GM19324 (cell line): ENCODE data around the gene ADAMTS12.
A peak's percentile ranks its signal among the peaks of the same experiment; 100 is the strongest.

Experiments
- ATAC-seq: cut with Tn5 transposase; IDR thresholded peaks from one replicate; pipeline ENCODE4 v1.9.1; 2021; ENCODE audit warnings: mild to moderate bottlenecking, moderate library complexity; ENCODE audit not compliant: unreplicated experiment, low FRiP score

The ADAMTS12 gene

DNA sequence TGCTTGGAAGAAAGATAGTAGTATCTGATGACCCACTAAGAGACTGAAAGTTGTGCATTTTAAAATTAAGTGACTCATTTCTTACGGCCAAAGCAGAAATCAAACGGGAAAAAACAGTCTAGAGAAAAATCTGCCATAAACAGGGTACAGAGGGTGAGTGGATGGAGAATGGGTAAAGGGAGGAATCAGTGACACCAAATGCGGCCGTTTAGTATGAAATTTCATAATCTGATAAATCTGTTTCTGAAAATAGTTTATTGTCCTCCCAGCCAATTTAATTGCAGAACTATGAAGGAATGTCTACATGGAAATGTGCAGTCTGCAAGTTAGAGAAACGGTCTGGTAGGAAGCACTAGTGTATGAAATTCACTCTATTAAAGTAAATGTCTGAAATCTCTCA, 39.5 kb downstream of the ADAMTS12 start:
- ATAC-seq: no peak

DNA sequence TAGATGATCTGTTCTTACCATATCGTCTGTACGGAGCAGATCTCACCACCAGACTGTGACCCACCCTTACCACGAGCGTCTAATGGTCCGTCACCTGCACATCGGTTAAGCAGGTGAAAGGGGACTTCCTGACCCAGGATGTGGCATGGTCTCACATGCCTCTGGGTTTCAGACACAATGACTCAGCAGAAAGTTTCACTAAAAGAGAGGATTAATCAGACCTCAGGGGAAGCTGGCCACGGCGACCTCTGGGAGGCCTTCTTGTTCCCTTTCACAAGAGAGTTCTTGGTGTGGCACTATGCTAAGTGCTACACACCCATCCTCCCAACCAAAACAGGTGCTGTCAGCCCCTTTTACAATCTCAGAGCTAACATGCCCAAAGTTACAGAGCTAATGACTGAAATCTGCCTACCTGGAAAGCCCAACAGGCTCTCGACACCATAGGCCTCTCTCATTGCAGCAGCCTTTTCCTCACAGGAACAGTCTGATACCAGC, 41.6 kb downstream of the ADAMTS12 start:
- ATAC-seq: peak; percentile 94

- ATAC-seq: peak; percentile 33
Measured at GRCh38 chr5:33848554-33848953, 43.2 kb downstream of the ADAMTS12 start.

DNA sequence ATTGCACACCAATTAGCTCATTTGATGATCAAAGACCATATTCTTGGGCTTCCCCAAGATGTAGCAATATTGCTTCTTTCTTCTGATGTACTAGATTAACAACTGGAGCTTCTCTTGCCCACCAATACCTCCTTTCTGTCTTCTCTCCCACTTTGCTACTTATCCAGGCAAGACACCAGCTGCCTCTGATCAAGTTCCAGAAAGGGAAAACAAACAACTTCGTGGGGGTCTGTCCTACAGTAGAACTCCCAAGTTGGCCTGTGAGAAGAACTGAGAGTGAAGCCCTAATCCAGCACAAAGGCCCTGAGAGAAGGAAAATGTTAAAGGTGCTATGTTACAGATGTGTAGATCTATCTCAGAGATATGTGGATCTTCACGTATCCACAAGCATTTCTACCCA, 44.9 kb downstream of the ADAMTS12 start:
- ATAC-seq: no peak

- no peak for ATAC-seq
Measured at GRCh38 chr5:33843579-33843978, 48.2 kb downstream of the ADAMTS12 start.

DNA sequence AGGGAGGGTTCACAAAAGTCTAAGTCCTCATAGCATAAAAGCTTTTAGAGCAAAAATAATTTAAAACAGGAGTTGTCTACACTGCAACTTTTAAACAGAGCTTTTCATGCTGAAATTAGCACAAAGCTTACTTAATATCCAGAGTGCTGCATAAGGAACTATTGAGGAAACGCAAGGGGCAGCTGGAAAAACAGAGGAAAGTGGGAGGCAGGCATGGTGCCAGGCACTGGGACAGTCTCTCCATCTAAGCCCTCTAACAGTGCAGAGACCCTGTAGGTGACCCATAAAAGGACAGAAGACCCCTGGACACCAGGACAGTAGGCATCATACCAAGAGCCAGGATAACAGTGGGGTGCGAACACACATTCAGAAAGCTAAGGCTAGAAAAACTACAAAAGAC, 49.3 kb downstream of the ADAMTS12 start:
- ATAC-seq: no peak

DNA sequence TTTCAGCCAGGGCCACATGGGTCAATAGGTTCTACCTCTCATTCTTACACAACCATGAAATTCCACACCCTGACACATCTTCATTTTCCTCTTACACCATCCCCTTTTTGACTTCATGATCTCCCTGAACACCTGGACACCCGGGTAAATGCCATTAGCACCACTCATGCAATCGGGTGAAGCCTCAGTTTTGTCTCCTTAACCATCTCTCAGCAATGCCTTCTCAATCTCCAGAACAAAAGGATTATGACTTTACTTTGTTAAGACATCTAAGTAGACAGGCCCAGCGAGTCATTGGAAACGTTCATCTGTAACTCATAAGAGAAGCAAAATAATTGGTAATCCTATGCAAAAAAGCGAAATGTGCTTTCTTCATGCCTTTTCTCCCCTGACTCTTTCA, 49.9 kb downstream of the ADAMTS12 start:
- no peak for ATAC-seq

GRCh38 chr5:33840927-33841547, 50.8 kb downstream of the ADAMTS12 start:
- peak; percentile 74 for ATAC-seq

DNA sequence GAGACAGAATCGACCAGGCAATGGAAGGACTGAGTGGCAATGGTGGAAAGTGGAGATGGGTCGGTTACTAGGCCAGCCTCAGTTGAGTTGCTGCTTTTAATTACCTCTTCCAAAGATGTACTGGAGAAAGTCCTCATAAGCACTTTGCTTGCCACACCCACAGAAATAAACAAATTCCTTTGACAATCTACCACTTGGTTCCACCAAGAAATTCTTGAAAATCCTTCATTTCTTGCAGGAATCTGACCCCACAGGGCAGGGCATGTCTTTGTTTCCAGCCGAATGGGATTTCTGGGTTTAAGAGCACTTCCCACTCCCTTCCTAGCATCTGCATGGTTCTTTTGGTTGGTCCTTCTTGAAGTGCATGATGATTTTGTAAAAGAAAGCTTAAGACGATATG, 54.5 kb downstream of the ADAMTS12 start:
- ATAC-seq: no peak

- ATAC-seq: no peak
Measured at GRCh38 chr5:33834334-33834733, 57.5 kb downstream of the ADAMTS12 start.

DNA sequence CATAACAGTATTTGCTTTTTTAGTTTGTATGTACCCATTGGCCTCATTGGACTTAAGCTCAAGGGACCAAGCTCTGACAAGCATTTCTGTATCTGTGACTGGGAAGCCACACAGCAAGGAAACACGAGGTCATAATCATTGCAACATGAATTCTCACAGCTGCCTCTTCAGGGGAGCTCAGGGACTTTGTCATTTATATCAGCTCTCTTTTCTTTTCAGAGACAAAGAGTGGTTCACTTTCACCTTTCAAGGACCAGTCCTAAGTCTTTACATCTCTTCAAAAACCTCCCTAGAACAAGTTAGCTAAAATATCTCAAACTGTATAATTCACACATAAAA, 58.6 kb downstream of the ADAMTS12 start:
- no peak for ATAC-seq

- no peak for ATAC-seq
Measured at GRCh38 chr5:33832404-33833236, 59.2 kb downstream of the ADAMTS12 start.

GRCh38 chr5:33831041-33831440, 60.7 kb downstream of the ADAMTS12 start:
- ATAC-seq: no peak

DNA sequence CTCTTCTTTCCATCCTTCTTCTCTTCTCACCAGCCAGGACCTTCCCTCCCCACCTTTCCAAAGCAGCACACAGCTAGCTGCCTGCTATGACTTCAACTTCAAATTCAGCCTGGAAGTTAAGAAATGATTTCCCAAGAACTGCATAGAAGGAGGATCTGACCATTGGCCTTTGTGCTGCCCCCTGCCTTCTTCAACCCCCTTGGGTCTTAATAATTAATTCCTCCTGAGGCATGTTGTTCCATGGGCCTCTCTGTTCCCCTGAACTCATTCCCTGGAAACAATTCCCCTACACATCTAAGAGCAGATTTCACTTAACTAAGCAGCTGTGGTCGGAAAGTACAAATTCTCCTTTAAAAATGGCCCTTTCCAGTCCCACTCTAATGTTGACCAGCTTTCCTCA, 62.4 kb downstream of the ADAMTS12 start:
- ATAC-seq: no peak

GRCh38 chr5:33828626-33829308, 63.0 kb downstream of the ADAMTS12 start:
- ATAC-seq: no peak

DNA sequence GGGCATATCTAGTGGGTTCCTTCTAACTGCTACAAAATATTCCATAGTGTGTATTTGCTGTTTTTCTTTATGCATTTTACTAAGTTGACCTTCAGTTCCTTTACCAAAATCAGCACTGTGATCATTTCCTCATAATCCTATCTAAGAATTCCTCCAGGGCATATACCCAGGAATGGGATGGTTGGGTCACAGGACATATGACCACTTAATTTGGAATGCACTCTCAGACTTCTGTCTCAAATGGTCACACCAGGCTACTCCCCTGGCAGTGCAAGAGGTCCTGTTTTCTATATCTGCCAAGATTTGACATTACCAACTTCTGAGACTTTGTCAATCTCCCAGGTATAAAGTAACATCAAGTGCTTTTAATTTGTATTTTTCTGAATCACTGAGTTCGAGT, 63.9 kb downstream of the ADAMTS12 start:
- no peak for ATAC-seq

DNA sequence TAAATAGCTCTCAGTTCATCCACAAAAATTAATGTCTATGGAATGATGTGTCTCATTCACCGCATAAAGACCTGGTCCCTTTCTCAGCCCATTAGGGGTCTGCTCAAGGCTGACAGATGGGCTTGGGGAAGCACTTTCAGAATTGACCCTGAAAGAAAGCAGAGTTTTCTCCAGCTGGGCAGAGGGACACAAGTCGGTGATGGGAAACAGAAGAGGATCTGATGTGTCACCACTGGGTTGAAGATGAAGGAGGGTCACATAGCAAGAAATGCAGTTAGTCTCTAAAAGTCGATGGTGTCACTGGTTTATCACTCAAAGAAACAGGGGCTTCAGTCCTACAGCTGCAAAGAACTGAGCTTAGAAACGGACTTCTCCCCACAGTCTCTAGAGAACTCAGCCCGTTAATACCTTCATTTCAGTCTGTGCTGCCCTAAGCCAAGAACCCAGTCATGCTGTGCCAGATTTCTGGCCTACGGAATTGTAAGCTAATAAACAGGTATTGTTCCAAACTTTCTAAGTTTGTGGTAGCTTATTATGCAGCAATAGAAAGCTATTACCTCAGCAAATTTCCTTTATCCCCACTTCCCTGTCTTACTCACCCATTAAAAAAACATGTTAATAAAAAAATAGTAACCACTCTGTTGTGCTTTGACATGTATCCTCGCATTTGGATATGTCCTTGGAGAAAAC, 64.6 kb downstream of the ADAMTS12 start:
- no peak for ATAC-seq

- ATAC-seq: no peak
Measured at GRCh38 chr5:33824516-33825195, 67.1 kb downstream of the ADAMTS12 start.

GRCh38 chr5:33817301-33817700, 74.5 kb downstream of the ADAMTS12 start:
- ATAC-seq: no peak

DNA sequence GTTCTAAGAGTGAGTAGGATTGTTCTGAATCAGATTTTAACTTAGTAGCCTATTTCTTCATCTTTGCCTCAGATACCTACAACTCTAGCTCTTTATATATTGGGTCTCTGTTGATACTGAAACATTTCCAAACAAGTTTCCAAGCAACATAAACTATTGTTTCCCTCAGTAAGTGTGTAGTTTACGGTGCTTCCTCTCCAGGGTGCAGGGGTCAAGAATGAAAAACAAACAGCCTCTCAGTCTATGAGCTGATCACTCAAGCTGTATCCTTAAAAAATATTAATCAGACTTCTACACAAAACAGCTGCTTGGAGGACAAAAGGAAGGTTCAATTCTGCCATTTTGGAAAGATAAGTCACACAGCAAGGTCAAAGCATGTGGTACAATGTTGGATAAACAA, 75.0 kb downstream of the ADAMTS12 start:
- ATAC-seq: no peak
